ENCODE results near the gene SLC25A29.

DNA sequence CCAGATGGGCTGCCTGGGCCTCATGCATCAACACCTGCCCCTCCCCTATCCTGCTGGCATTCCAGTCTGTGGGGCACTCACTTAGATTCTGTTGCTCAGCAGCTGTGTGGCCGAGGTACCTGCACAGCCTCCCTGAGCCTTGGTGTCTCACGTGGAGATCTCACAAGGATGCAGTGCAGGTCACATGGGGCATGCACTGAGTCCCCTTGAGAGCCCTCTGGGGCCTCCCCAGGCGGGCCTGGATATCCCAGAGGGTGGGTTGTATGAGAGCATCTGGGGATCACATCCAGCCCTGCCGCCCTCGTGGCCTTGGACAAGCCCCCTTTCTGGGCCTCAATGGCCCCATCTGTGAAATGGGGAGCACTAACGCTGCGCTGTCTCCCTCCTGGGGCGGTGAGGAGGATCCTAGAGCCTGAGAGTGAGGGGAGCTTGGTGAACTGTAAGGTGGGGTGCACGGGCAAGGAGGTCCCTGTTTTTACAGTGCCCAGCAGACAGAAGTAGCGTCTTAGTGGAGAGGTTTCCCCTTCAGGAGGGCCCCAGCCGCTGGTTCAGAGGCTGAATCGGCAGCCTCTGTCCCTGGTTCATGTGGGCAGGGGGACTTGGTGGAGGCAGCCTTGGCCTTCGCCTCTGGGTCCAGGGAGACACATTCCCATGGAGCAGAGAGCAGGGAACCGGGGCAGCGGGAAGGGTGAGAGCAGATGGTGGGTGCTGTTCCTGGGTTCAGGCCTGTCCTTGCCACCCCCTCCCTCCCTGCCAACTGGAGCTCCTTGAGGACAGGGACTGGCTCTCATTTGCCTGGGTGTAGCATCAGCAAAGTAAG lies 16.1 kb upstream of the SLC25A29 start:
- TF ChIP-seq, protein P1, sequence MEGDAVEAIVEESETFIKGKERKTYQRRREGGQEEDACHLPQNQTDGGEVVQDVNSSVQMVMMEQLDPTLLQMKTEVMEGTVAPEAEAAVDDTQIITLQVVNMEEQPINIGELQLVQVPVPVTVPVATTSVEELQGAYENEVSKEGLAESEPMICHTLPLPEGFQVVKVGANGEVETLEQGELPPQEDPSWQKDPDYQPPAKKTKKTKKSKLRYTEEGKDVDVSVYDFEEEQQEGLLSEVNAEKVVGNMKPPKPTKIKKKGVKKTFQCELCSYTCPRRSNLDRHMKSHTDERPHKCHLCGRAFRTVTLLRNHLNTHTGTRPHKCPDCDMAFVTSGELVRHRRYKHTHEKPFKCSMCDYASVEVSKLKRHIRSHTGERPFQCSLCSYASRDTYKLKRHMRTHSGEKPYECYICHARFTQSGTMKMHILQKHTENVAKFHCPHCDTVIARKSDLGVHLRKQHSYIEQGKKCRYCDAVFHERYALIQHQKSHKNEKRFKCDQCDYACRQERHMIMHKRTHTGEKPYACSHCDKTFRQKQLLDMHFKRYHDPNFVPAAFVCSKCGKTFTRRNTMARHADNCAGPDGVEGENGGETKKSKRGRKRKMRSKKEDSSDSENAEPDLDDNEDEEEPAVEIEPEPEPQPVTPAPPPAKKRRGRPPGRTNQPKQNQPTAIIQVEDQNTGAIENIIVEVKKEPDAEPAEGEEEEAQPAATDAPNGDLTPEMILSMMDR (IDR thresholded peaks at IDR 0.05): no peak
- TF ChIP-seq POLR2A (IDR thresholded peaks at IDR 0.05): no peak
- no peak for TF ChIP-seq POLR2AphosphoS5 (IDR thresholded peaks at IDR 0.05)

Data from stomach (tissue), 4 donors.